Cardiac muscle cell (in vitro differentiated cells and primary cell): ENCODE measurements around the gene ZC3H4. TPM values are rescaled to one million over a fixed set of nuclear protein-coding genes. Genes with fewer than 3 reads are reported as not detected.

Source experiments
- DNase-seq, 2 donors: peaks; one replicate each; pipeline versions ENCODE4 v3.0.0 to v3.0.0-alpha.2; 2010 to 2017; ENCODE audit warnings: low read depth in 1 of 2, low spot score in 1 of 2
- H3K27ac ChIP-seq: fragments of 200-600 bp; sonication (generic); 2 replicates; pipeline ENCODE4 v1.5.1; 2016
- H3K27me3 ChIP-seq: fragments of 200-600 bp; sonication (generic); 2 replicates; pipeline ENCODE4 v1.6.0; 2016; ENCODE audit warnings: control low read depth
- H3K36me3 ChIP-seq: fragments of 200-600 bp; sonication (generic); 2 replicates; pipeline ENCODE4 v1.5.1; 2016; ENCODE audit warnings: control low read depth
- H3K4me1 ChIP-seq: fragments of 200-600 bp; sonication (generic); 2 replicates; pipeline ENCODE4 v1.8.1; 2017; ENCODE audit warnings: low read depth, mild to moderate bottlenecking, mixed run types
- H3K4me3 ChIP-seq: fragments of 200-600 bp; sonication (generic); 2 replicates; pipeline ENCODE4 v1.5.1; 2016; ENCODE audit warnings: mild to moderate bottlenecking
- H3K9me3 ChIP-seq: fragments of 200-600 bp; sonication (generic); 2 replicates; pipeline ENCODE4 v1.5.1; 2017; ENCODE audit warnings: low read depth, mild to moderate bottlenecking, control low read depth
- polyA plus RNA-seq: library from polyadenylated mRNA; unstranded; fragments of >200 nt; fragmentation: Nextera tagmentation; extraction: Ambion mirVana; gene quantifications from 2 replicates; pipeline ENCODE4 v1.2.1, GENCODE V29; 2016
- total RNA-seq: library from RNA; depleted of rRNA; stranded (reverse); fragments of >200 nt; gene quantifications from 2 replicates; pipeline ENCODE4 v1.2.3, GENCODE V29; 2016
- TF ChIP-seq, protein P1 (sequence below): IDR thresholded peaks from 2 replicates; pipeline ENCODE4 v1.5.1; 2012; ENCODE audit warnings: low read depth, mild to moderate bottlenecking, low read length

Gene ZC3H4
- total and polyA plus RNA-seq, 2 experiments from 2014 or later: 5.0 to 34.6 TPM

- Histone ChIP-seq H3K9me3 (no peaks in the 10 kb centered on the region), H3K36me3 (no peaks in the 10 kb centered on the region), H3K4me3 (no peak overlapping the region), H3K4me1 (peaks cover 33% of the 10 kb centered on the region), H3K27me3 (no peaks in the 10 kb centered on the region), H3K27ac (no peak overlapping the region)
- TF ChIP-seq, protein P1, sequence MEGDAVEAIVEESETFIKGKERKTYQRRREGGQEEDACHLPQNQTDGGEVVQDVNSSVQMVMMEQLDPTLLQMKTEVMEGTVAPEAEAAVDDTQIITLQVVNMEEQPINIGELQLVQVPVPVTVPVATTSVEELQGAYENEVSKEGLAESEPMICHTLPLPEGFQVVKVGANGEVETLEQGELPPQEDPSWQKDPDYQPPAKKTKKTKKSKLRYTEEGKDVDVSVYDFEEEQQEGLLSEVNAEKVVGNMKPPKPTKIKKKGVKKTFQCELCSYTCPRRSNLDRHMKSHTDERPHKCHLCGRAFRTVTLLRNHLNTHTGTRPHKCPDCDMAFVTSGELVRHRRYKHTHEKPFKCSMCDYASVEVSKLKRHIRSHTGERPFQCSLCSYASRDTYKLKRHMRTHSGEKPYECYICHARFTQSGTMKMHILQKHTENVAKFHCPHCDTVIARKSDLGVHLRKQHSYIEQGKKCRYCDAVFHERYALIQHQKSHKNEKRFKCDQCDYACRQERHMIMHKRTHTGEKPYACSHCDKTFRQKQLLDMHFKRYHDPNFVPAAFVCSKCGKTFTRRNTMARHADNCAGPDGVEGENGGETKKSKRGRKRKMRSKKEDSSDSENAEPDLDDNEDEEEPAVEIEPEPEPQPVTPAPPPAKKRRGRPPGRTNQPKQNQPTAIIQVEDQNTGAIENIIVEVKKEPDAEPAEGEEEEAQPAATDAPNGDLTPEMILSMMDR: no peak
- no peak for DNase-seq
These were observed 4.4 kb downstream of the ZC3H4 start for GRCh38 chr19:47109177-47109540.

DNA sequence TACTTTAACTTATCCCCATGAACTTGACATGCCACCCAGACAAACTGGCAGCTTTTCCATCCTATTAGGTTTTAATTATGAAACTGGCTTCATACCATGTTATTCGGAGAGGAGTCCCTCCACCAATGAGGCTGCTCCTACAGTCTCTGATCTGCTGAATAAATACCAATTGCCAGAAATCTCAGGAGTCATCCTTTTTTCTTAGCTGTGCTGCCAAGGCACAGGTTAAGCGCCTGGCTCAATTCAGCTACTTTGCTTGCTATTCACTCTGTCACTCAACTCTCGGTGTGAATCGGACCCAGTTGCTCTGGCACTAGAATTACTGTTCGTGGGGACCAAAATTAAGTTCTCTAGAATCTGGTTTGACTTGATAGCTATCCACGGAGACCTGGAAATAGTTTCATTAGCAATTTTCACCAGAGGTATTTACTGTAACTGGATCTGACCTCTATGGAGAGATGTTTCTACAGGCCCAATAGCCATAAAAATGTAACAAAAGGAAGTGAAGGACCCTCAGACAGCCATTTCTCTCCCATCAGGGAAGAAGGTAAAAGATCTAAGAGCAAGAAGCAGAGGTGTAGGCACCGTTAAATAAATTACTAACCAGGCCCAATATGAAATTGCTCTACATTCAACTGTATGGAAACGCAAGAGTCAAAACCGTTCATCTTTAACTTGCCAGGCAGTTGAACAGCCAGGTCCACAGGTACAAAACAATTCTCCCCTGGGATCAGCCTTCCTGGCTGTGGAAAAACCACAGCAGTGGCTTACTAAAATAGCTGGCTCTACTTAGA is 5.4 kb downstream of the ZC3H4 start:
- H3K36me3 ChIP-seq: no peaks in the 10 kb centered on the region
- TF ChIP-seq, protein P1: no peak
- H3K9me3 ChIP-seq: no peaks in the 10 kb centered on the region
- H3K4me1 ChIP-seq: peaks cover 33% of the 10 kb centered on the region
- H3K27ac ChIP-seq: peak overlapping the region; percentile 64
- H3K27me3 ChIP-seq: no peaks in the 10 kb centered on the region
- DNase-seq: peak in 1 of 2 donors; percentile 31
- no peak overlapping the region for H3K4me3 ChIP-seq

GRCh38 chr19:47107202-47107952 is 6.2 kb downstream of the ZC3H4 start:
- no peaks in the 10 kb centered on the region for H3K36me3 ChIP-seq
- DNase-seq: no peak
- H3K4me3 ChIP-seq: no peak overlapping the region
- TF ChIP-seq, protein P1: no peak
- H3K27ac ChIP-seq: peak overlapping the region; percentile 64
- peaks cover 33% of the 10 kb centered on the region for H3K4me1 ChIP-seq
- H3K9me3 ChIP-seq: no peaks in the 10 kb centered on the region
- H3K27me3 ChIP-seq: no peaks in the 10 kb centered on the region

DNA sequence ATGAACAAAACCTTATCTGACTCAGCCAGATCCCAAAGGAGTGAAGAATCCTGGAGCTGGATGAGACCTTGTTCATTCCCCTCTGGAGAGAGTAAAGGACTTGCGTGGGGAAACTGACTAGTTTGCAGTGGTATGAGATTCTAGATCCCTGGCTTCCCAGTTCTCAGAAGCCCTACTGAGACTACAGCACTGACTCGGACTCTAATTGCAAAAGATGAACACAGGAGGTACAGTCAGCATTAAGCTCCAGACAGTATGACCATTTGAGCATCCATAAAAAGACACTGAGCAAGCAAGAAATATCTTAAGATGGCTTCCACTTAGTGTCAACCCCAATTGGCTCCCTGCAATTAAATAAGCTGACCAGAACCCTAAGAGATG is 6.8 kb downstream of the ZC3H4 start:
- H3K9me3 ChIP-seq: no peaks in the 10 kb centered on the region
- no peaks in the 10 kb centered on the region for H3K36me3 ChIP-seq
- TF ChIP-seq, protein P1: no peak
- H3K27me3 ChIP-seq: no peaks in the 10 kb centered on the region
- DNase-seq: peak in 1 of 2 donors; percentile 45
- no peak overlapping the region for H3K4me3 ChIP-seq
- H3K4me1 ChIP-seq: peaks cover 33% of the 10 kb centered on the region
- peak overlapping the region; percentile 64 for H3K27ac ChIP-seq

- DNase-seq: no peak
- H3K4me3 ChIP-seq: no peak overlapping the region
- TF ChIP-seq, protein P1: no peak
These were observed 7.7 kb downstream of the ZC3H4 start for GRCh38 chr19:47105874-47106273.

More at GRCh38 chr19:47105874-47106273, 7.7 kb downstream of the ZC3H4 start:
- H3K36me3 ChIP-seq: no peaks in the 10 kb centered on the region
- H3K27me3 ChIP-seq: no peaks in the 10 kb centered on the region
- no peaks in the 10 kb centered on the region for H3K9me3 ChIP-seq
- peaks cover 33% of the 10 kb centered on the region for H3K4me1 ChIP-seq
- peak overlapping the region; percentile 64 for H3K27ac ChIP-seq
